Fibroblast of lung (primary cell): ENCODE results near the gene IGF2R.

Experiments used
- CTCF ChIP-seq, 2 donors: IDR thresholded peaks in 1 of 2; conservative IDR thresholded peaks in 1 of 2; 1 replicate in 1 of 2; 2 replicates in 1 of 2; pipeline ENCODE4 v1.5.1; 2011 to 2012; ENCODE audit warnings: low read length in 2 of 2, control low read depth in 1 of 2, inconsistent platforms in 1 of 2, low read depth in 1 of 2, mild to moderate bottlenecking in 1 of 2
- EZH2 ChIP-seq: IDR thresholded peaks from 2 replicates; pipeline ENCODE4 v1.5.1; 2012; ENCODE audit warnings: low read length, control low read depth, mild to moderate bottlenecking; ENCODE audit errors: missing control alignments

GRCh38 chr6:160135907-160136655 lies 167.2 kb downstream of the IGF2R start:
- TF ChIP-seq CTCF (conservative IDR thresholded peaks at IDR 0.05 in 1 of 2, IDR thresholded peaks at IDR 0.05 in 1 of 2; ENCODE audit: low read depth in 1 of 2, low read length in 2 of 2) (no peak), EZH2 (no peak)
